Gastroesophageal sphincter (tissue), 4 donors: ENCODE measurements around the gene NKAIN2. TPM values are rescaled to one million over a fixed set of nuclear protein-coding genes. Genes with fewer than 3 reads are reported as not detected.
"Not testable (repeated sequence)": the region's sequence is repeated elsewhere in the genome, so short reads cannot be mapped to it uniquely, and the experiment has no call there.

ENCODE experiments used
- ATAC-seq: fragments of 150-250 bp; one replicate; pipeline ENCODE4 v1.9.1; 2016; ENCODE audit warnings: mild to moderate bottlenecking, moderate library complexity
- H3K27ac ChIP-seq, 4 donors: fragments of 200-600 bp; sonication (generic) in 3 of 4; 1 replicate in 3 of 4; 2 replicates in 1 of 4; pipeline ENCODE4 v1.5.1; 2016 to 2019
- H3K27me3 ChIP-seq: fragments of 200-600 bp; sonication (generic); one replicate; pipeline ENCODE4 v1.5.1; 2019
- H3K36me3 ChIP-seq, 2 donors: fragments of 200-600 bp; sonication (generic); one replicate each; pipeline ENCODE4 v1.5.1; 2019; ENCODE audit warnings: control low read depth in 1 of 2
- H3K4me1 ChIP-seq, 3 donors: fragments of 200-600 bp; sonication (generic); 1 replicate in 2 of 3; 2 replicates in 1 of 3; pipeline ENCODE4 v1.5.1; 2016 to 2019; ENCODE audit warnings: control low read depth in 2 of 3
- H3K4me3 ChIP-seq, 2 donors: fragments of 200-600 bp; sonication (generic); one replicate each; pipeline ENCODE4 v1.5.1; 2019; ENCODE audit warnings: mild to moderate bottlenecking in 1 of 2, moderate library complexity in 1 of 2
- H3K9me3 ChIP-seq, 3 donors: fragments of 200-600 bp; sonication (generic); one replicate each; pipeline ENCODE4 v1.5.1; 2017 to 2019; ENCODE audit warnings: control low read depth in 2 of 3
- EP300 ChIP-seq: sonication (generic); formaldehyde crosslinking; IDR thresholded peaks from one replicate; pipeline ENCODE4 v1.6.1; 2017; ENCODE audit warnings: antibody characterized with exemption, mild to moderate bottlenecking
- POLR2A ChIP-seq, 2 donors: fragments of 450-650 bp; IDR thresholded peaks; one replicate each; pipeline ENCODE4 v1.6.1; 2017; ENCODE audit warnings: antibody characterized with exemption in 2 of 2, mild to moderate bottlenecking in 2 of 2, moderate library complexity in 1 of 2
- POLR2AphosphoS5 ChIP-seq: sonication (generic); formaldehyde crosslinking; IDR thresholded peaks from one replicate; pipeline ENCODE4 v1.6.1; 2017; ENCODE audit warnings: antibody characterized with exemption
- WGBS, 2 donors: methylation state at CpG; one replicate each; pipeline ENCODE4 v1.1.5; 2018; ENCODE audit warnings: low coverage in 1 of 2; 5-methylcytosine and 5-hydroxymethylcytosine counted together
- total RNA-seq, 4 donors: library from RNA; depleted of rRNA; stranded (reverse); fragments of >200 nt; gene quantifications; one replicate each; pipeline ENCODE4 v1.1.0, GENCODE V29; 2016
- TF ChIP-seq, protein P1 (sequence below), 4 experiments: fragments of 200-600 bp in 2 of 4; fragments of 450-650 bp in 2 of 4; sonication (generic) in 1 of 4; IDR thresholded peaks; one replicate each; pipeline ENCODE4 v1.5.1; 2017 to 2019; ENCODE audit warnings: antibody characterized with exemption in 4 of 4, mild to moderate bottlenecking in 2 of 4, moderate library complexity in 2 of 4

The NKAIN2 gene
- total RNA-seq, 4 donors from 2014 or later, result 0.23 to 3.2 TPM; not detected in 2

DNA sequence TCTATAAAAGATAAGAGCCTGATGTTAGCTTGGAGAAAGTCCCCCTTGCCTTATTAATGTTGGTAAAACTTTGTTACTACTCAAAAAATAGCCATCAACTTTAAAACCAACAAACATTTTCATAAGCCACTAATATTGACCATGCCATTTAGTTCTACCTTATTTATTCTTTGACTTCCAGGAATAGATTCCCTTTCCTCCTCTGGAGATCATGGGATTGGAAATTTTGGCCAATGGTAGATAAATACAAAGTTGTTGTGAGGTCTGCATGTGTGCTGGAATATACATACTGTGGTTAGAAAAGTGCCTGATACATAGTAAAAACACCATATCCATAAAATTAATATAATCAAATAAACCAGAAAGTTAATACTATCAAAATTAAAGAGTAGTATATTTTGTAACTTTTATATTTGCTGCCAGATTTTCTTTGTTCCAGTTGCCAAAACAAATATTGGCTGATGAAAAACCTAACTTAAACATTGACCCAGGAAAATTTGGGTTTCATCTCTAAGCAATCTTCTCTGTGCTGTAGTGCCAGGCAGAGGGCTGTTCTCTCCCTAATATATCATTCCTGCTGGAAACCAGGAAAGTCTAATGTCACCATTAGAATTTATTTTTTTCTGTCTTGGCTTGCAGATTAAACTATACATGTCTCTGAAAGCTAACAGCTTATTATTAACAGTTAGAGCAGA is 169.1 kb downstream of the NKAIN2 start:
- no peaks in the 10 kb centered on the region for H3K27me3 ChIP-seq
- no peak for ATAC-seq
- TF ChIP-seq POLR2A (IDR thresholded peaks at IDR 0.05) (no peak), POLR2AphosphoS5 (no peak), EP300 (no peak)
- TF ChIP-seq, protein P1, sequence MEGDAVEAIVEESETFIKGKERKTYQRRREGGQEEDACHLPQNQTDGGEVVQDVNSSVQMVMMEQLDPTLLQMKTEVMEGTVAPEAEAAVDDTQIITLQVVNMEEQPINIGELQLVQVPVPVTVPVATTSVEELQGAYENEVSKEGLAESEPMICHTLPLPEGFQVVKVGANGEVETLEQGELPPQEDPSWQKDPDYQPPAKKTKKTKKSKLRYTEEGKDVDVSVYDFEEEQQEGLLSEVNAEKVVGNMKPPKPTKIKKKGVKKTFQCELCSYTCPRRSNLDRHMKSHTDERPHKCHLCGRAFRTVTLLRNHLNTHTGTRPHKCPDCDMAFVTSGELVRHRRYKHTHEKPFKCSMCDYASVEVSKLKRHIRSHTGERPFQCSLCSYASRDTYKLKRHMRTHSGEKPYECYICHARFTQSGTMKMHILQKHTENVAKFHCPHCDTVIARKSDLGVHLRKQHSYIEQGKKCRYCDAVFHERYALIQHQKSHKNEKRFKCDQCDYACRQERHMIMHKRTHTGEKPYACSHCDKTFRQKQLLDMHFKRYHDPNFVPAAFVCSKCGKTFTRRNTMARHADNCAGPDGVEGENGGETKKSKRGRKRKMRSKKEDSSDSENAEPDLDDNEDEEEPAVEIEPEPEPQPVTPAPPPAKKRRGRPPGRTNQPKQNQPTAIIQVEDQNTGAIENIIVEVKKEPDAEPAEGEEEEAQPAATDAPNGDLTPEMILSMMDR (IDR thresholded peaks at IDR 0.05), result no peak
- H3K9me3 ChIP-seq, result no peaks in the 10 kb centered on the region
- no peak overlapping the region for H3K27ac ChIP-seq
- H3K36me3 ChIP-seq, result no peaks in the 10 kb centered on the region
- no peaks in the 10 kb centered on the region for H3K4me1 ChIP-seq
- H3K4me3 ChIP-seq, result no peak overlapping the region

DNA sequence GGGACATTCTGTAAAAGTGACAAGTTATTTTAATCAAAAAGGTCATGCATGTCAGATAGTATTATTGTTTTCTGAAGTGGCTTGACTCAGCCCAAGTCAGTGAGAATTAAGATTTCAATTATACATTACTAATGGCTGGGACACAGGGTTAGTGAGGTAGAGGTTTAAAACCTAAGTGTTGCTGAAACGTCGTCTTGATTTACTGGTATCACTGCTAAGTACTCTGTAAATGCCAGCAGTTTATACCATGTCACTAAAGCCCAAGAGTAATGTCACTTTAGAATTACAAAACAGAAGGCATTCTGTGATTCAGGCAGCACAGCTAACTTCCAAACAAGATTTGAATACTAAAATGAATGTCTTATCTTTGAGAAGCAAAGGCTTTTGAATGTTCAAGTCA is 176.6 kb downstream of the NKAIN2 start:
- no peak overlapping the region for H3K27ac ChIP-seq
- H3K27me3 ChIP-seq, result no peaks in the 10 kb centered on the region
- H3K4me1 ChIP-seq, result no peaks in the 10 kb centered on the region
- H3K9me3 ChIP-seq, result no peaks in the 10 kb centered on the region
- no peak for TF ChIP-seq POLR2AphosphoS5
- H3K4me3 ChIP-seq, result no peak overlapping the region
- no peaks in the 10 kb centered on the region for H3K36me3 ChIP-seq
- WGBS, 2 donors, result 81 to 100% methylated on average over 1 to 2 of the region's 2 CpGs
- ATAC-seq, result no peak

DNA sequence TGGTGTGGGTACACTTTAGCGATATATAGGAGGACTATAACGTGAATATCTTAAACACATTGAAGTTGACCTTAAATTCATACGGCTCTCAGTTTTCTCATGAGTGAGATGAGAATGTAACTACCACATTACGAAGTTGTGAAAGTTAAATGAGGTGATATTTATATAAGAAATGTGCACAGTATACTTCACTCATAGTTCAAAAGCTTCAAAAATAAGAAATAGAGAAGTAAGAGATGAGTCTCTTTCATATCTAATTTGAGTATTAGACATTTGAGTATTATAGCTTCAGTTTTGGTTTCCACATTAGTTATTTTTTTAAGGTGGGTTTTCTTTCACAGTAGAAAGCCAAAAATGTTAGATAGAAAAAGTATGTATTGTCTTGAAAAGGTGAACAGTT is 183.3 kb downstream of the NKAIN2 start:
- TF ChIP-seq EP300 (no peak), POLR2AphosphoS5 (no peak), POLR2A (IDR thresholded peaks at IDR 0.05) (no peak)
- TF ChIP-seq, protein P1 (IDR thresholded peaks at IDR 0.05), result no peak
- Histone ChIP-seq H3K9me3 (no peaks in the 10 kb centered on the region), H3K36me3 (no peaks in the 10 kb centered on the region), H3K4me3 (no peak overlapping the region), H3K27ac (no peak overlapping the region), H3K4me1 (no peaks in the 10 kb centered on the region), H3K27me3 (no peaks in the 10 kb centered on the region)
- no peak for ATAC-seq
- 91 to 92% methylated on average over 4 of the region's 4 CpGs for WGBS, 2 donors

DNA sequence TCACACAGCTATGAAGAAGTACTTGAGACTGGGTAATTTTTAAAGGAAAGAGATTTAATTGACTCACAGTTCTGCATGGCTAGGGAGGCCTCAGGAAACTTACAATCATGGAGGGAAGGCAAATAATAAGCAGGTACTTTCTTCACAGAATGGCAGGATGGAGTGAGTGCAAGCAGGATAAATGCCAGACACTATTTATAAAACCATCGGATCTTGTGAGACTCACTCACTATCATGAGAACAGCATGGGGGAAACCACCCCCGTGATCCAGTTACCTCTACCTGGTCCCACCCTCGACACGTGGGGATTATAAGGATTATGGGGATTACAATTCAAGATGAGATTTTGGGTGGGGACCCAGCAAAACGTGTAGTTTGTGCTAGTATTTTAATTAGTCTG is 186.3 kb downstream of the NKAIN2 start:
- not testable (repeated sequence) for ATAC-seq, H3K36me3 ChIP-seq

DNA sequence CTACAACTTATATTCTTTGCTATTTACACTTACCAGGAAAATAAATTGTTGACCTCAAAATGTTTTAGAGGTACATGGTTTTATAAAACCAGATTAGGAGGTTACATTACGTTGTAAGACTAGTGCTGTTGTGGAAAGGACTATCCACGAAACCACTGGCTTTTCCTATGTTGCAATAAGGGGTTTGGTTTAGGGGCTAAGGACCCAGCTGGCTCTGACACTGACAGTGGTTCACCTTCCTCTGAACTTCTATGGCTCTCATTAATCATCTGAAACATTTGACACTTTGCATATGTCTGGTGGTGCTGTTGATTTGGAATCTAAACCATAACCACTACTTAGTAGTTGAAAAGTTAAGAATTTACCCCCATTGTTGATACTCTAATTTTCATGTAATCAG is 186.7 kb downstream of the NKAIN2 start:
- Histone ChIP-seq H3K9me3 (no peaks in the 10 kb centered on the region), H3K36me3 (no peaks in the 10 kb centered on the region), H3K4me3 (no peak overlapping the region), H3K27ac (no peak overlapping the region), H3K27me3 (no peaks in the 10 kb centered on the region), H3K4me1 (no peaks in the 10 kb centered on the region)
- no peak for TF ChIP-seq EP300
- TF ChIP-seq, protein P1 (IDR thresholded peaks at IDR 0.05), result no peak
- TF ChIP-seq POLR2A (IDR thresholded peaks at IDR 0.05), result no peak
- no peak for TF ChIP-seq POLR2AphosphoS5
- no peak for ATAC-seq
- 62 to 83% methylated on average over 2 of the region's 2 CpGs for WGBS, 2 donors

More for the DNA sequence above, 186.3 kb downstream of the NKAIN2 start:
- not testable (repeated sequence) for H3K4me1 ChIP-seq, H3K9me3 ChIP-seq, H3K27me3 ChIP-seq, H3K27ac ChIP-seq, H3K4me3 ChIP-seq
- 40 to 46% methylated on average over 5 of the region's 5 CpGs for WGBS, 2 donors

DNA sequence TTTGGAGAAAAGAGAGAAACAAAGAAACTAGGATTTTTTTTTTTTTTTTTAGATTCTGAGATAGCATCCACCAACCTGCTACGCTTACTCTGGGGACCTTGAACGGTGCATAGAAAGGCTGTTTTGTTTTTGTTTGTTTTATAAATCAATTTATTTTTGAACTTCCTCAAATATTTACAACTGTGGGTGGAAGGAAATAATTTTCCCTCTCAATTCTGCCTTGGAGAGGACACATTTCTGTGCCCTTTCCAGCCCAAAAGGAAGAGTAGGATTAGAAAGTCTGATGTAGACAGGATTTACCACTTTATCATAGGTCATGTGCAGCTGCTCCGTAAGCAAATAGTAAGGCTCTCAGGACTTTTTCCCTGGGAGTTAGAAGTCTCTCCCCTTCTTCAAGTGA is 190.5 kb downstream of the NKAIN2 start:
- Histone ChIP-seq H3K36me3 (no peaks in the 10 kb centered on the region), H3K4me3 (no peak overlapping the region), H3K4me1 (no peaks in the 10 kb centered on the region), H3K27me3 (no peaks in the 10 kb centered on the region), H3K9me3 (no peaks in the 10 kb centered on the region), H3K27ac (no peak overlapping the region)
- 60 to 75% methylated on average over 2 to 3 of the region's 3 CpGs for WGBS, 2 donors
- no peak for ATAC-seq
- TF ChIP-seq EP300, result no peak
- TF ChIP-seq POLR2AphosphoS5, result no peak
